ENCODE data around the gene NRTN.
"Not testable (repeated sequence)": the region's sequence is repeated elsewhere in the genome, so short reads cannot be mapped to it uniquely, and the experiment has no call there.

The NRTN gene

GRCh38 chr19:5804516-5805461 lies at the start of gene NRTN:
Gene NRTN (plus strand): TSS chr19:5805067. CDS start chr19:5824166, 19,099 bp downstream.
- Histone ChIP-seq H3K27me3 (ENCODE audit: control insufficient read depth in 2 of 2, insufficient read depth in 2 of 2, low read length in 2 of 2) (peaks cover 0 to 2% of the 10 kb centered on the region in 2 donors), H3K9me3 (ENCODE audit: control insufficient read depth in 2 of 2, low read length in 2 of 2) (no peaks in the 10 kb centered on the region), H3K36me3 (ENCODE audit: control insufficient read depth in 2 of 2, insufficient read depth in 2 of 2, low read length in 2 of 2) (no peaks in the 10 kb centered on the region), H3K9ac (ENCODE audit: low read depth in 1 of 2, low read length in 2 of 2) (peak within 1 kb of the TSS; percentile 14 to 48), H3K4me3 (ENCODE audit: low read length in 2 of 2) (peak within 1 kb of the TSS; percentile 48 to 62), H3K4me1 (ENCODE audit: control insufficient read depth in 2 of 2, insufficient read depth in 2 of 2, low read length in 2 of 2) (peaks cover 11% of the 10 kb centered on the region in 2 donors), H3K27ac (ENCODE audit: low read depth in 2 of 2, low read length in 2 of 2) (peak within 1 kb of the TSS; percentile 17 to 42)

GRCh38 chr19:5762608-5763217 lies 42.2 kb upstream of the NRTN start:
- Histone ChIP-seq H3K36me3 (ENCODE audit: control insufficient read depth in 2 of 2, insufficient read depth in 2 of 2, low read length in 2 of 2) (no peaks in the 10 kb centered on the region), H3K27me3 (ENCODE audit: control insufficient read depth in 2 of 2, insufficient read depth in 2 of 2, low read length in 2 of 2) (peaks cover 0 to 5% of the 10 kb centered on the region in 2 donors), H3K4me3 (ENCODE audit: low read length in 2 of 2) (no peak overlapping the region), H3K4me1 (ENCODE audit: control insufficient read depth in 2 of 2, insufficient read depth in 2 of 2, low read length in 2 of 2) (no peaks in the 10 kb centered on the region), H3K9ac (ENCODE audit: low read depth in 1 of 2, low read length in 2 of 2) (no peak overlapping the region), H3K9me3 (ENCODE audit: control insufficient read depth in 2 of 2, low read length in 2 of 2) (no peaks in the 10 kb centered on the region), H3K27ac (ENCODE audit: low read depth in 2 of 2, low read length in 2 of 2) (no peak overlapping the region)

- no peak overlapping the region for H3K27ac ChIP-seq (ENCODE audit: low read depth in 2 of 2, low read length in 2 of 2)
- H3K4me1 ChIP-seq (ENCODE audit: control insufficient read depth in 2 of 2, insufficient read depth in 2 of 2, low read length in 2 of 2) = no peaks in the 10 kb centered on the region
- H3K27me3 ChIP-seq (ENCODE audit: control insufficient read depth in 2 of 2, insufficient read depth in 2 of 2, low read length in 2 of 2) = no peaks in the 10 kb centered on the region
- H3K9me3 ChIP-seq (ENCODE audit: control insufficient read depth in 2 of 2, low read length in 2 of 2) = no peaks in the 10 kb centered on the region
- H3K4me3 ChIP-seq (ENCODE audit: low read length in 2 of 2) = no peak overlapping the region
- no peak overlapping the region for H3K9ac ChIP-seq (ENCODE audit: low read depth in 1 of 2, low read length in 2 of 2)
- no peaks in the 10 kb centered on the region for H3K36me3 ChIP-seq (ENCODE audit: control insufficient read depth in 2 of 2, insufficient read depth in 2 of 2, low read length in 2 of 2)
Observed at GRCh38 chr19:5765220-5765619, 39.6 kb upstream of the NRTN start.

- no peaks in the 10 kb centered on the region for H3K36me3 ChIP-seq (ENCODE audit: control insufficient read depth in 2 of 2, insufficient read depth in 2 of 2, low read length in 2 of 2)
- no peaks in the 10 kb centered on the region for H3K27me3 ChIP-seq (ENCODE audit: control insufficient read depth in 2 of 2, insufficient read depth in 2 of 2, low read length in 2 of 2)
- no peak overlapping the region for H3K4me3 ChIP-seq (ENCODE audit: low read length in 2 of 2)
- no peak overlapping the region for H3K27ac ChIP-seq (ENCODE audit: low read depth in 2 of 2, low read length in 2 of 2)
- H3K9me3 ChIP-seq (ENCODE audit: control insufficient read depth in 2 of 2, low read length in 2 of 2) = no peaks in the 10 kb centered on the region
- H3K9ac ChIP-seq (ENCODE audit: low read depth in 1 of 2, low read length in 2 of 2) = no peak overlapping the region
- no peaks in the 10 kb centered on the region for H3K4me1 ChIP-seq (ENCODE audit: control insufficient read depth in 2 of 2, insufficient read depth in 2 of 2, low read length in 2 of 2)
Observed at GRCh38 chr19:5767949-5768348, 36.9 kb upstream of the NRTN start.

- no peaks in the 10 kb centered on the region for H3K9me3 ChIP-seq (ENCODE audit: control insufficient read depth in 2 of 2, low read length in 2 of 2)
- H3K4me3 ChIP-seq (ENCODE audit: low read length in 2 of 2) = no peak overlapping the region
- no peaks in the 10 kb centered on the region for H3K27me3 ChIP-seq (ENCODE audit: control insufficient read depth in 2 of 2, insufficient read depth in 2 of 2, low read length in 2 of 2)
- H3K9ac ChIP-seq (ENCODE audit: low read depth in 1 of 2, low read length in 2 of 2) = no peak overlapping the region
- no peaks in the 10 kb centered on the region for H3K4me1 ChIP-seq (ENCODE audit: control insufficient read depth in 2 of 2, insufficient read depth in 2 of 2, low read length in 2 of 2)
- H3K36me3 ChIP-seq (ENCODE audit: control insufficient read depth in 2 of 2, insufficient read depth in 2 of 2, low read length in 2 of 2) = no peaks in the 10 kb centered on the region
- no peak overlapping the region for H3K27ac ChIP-seq (ENCODE audit: low read depth in 2 of 2, low read length in 2 of 2)
Observed at GRCh38 chr19:5772416-5772815, 32.5 kb upstream of the NRTN start.

GRCh38 chr19:5773276-5773675 lies 31.6 kb upstream of the NRTN start:
- Histone ChIP-seq H3K9ac (ENCODE audit: low read depth in 1 of 2, low read length in 2 of 2) (no peak overlapping the region), H3K4me1 (ENCODE audit: control insufficient read depth in 2 of 2, insufficient read depth in 2 of 2, low read length in 2 of 2) (no peaks in the 10 kb centered on the region), H3K27me3 (ENCODE audit: control insufficient read depth in 2 of 2, insufficient read depth in 2 of 2, low read length in 2 of 2) (no peaks in the 10 kb centered on the region), H3K36me3 (ENCODE audit: control insufficient read depth in 2 of 2, insufficient read depth in 2 of 2, low read length in 2 of 2) (no peaks in the 10 kb centered on the region), H3K4me3 (ENCODE audit: low read length in 2 of 2) (no peak overlapping the region), H3K9me3 (ENCODE audit: control insufficient read depth in 2 of 2, low read length in 2 of 2) (no peaks in the 10 kb centered on the region), H3K27ac (ENCODE audit: low read depth in 2 of 2, low read length in 2 of 2) (no peak overlapping the region)

GRCh38 chr19:5774921-5775320 lies 29.9 kb upstream of the NRTN start:
- H3K36me3 ChIP-seq (ENCODE audit: control insufficient read depth in 2 of 2, insufficient read depth in 2 of 2, low read length in 2 of 2) = no peaks in the 10 kb centered on the region
- H3K9ac ChIP-seq (ENCODE audit: low read depth in 1 of 2, low read length in 2 of 2) = no peak overlapping the region
- H3K4me1 ChIP-seq (ENCODE audit: control insufficient read depth in 2 of 2, insufficient read depth in 2 of 2, low read length in 2 of 2) = no peaks in the 10 kb centered on the region
- H3K4me3 ChIP-seq (ENCODE audit: low read length in 2 of 2) = no peak overlapping the region
- H3K27me3 ChIP-seq (ENCODE audit: control insufficient read depth in 2 of 2, insufficient read depth in 2 of 2, low read length in 2 of 2) = no peaks in the 10 kb centered on the region
- no peaks in the 10 kb centered on the region for H3K9me3 ChIP-seq (ENCODE audit: control insufficient read depth in 2 of 2, low read length in 2 of 2)
- H3K27ac ChIP-seq (ENCODE audit: low read depth in 2 of 2, low read length in 2 of 2) = no peak overlapping the region

- Histone ChIP-seq H3K36me3 (ENCODE audit: control insufficient read depth in 2 of 2, insufficient read depth in 2 of 2, low read length in 2 of 2) (no peaks in the 10 kb centered on the region), H3K4me1 (ENCODE audit: control insufficient read depth in 2 of 2, insufficient read depth in 2 of 2, low read length in 2 of 2) (no peaks in the 10 kb centered on the region), H3K9ac (ENCODE audit: low read depth in 1 of 2, low read length in 2 of 2) (no peak overlapping the region), H3K27ac (ENCODE audit: low read depth in 2 of 2, low read length in 2 of 2) (no peak overlapping the region), H3K9me3 (ENCODE audit: control insufficient read depth in 2 of 2, low read length in 2 of 2) (no peaks in the 10 kb centered on the region), H3K27me3 (ENCODE audit: control insufficient read depth in 2 of 2, insufficient read depth in 2 of 2, low read length in 2 of 2) (no peaks in the 10 kb centered on the region), H3K4me3 (ENCODE audit: low read length in 2 of 2) (no peak overlapping the region)
Observed at GRCh38 chr19:5775668-5776309, 29.1 kb upstream of the NRTN start.

GRCh38 chr19:5778402-5778801 lies 26.5 kb upstream of the NRTN start:
- Histone ChIP-seq H3K4me1 (ENCODE audit: control insufficient read depth in 2 of 2, insufficient read depth in 2 of 2, low read length in 2 of 2) (no peaks in the 10 kb centered on the region), H3K9ac (ENCODE audit: low read depth in 1 of 2, low read length in 2 of 2) (no peak overlapping the region), H3K27me3 (ENCODE audit: control insufficient read depth in 2 of 2, insufficient read depth in 2 of 2, low read length in 2 of 2) (no peaks in the 10 kb centered on the region), H3K4me3 (ENCODE audit: low read length in 2 of 2) (no peak overlapping the region), H3K9me3 (ENCODE audit: control insufficient read depth in 2 of 2, low read length in 2 of 2) (no peaks in the 10 kb centered on the region), H3K27ac (ENCODE audit: low read depth in 2 of 2, low read length in 2 of 2) (no peak overlapping the region), H3K36me3 (ENCODE audit: control insufficient read depth in 2 of 2, insufficient read depth in 2 of 2, low read length in 2 of 2) (no peaks in the 10 kb centered on the region)

GRCh38 chr19:5780916-5781315 lies 24.0 kb upstream of the NRTN start:
- H3K27ac ChIP-seq (ENCODE audit: low read depth in 2 of 2, low read length in 2 of 2); H3K27me3 ChIP-seq (ENCODE audit: control insufficient read depth in 2 of 2, insufficient read depth in 2 of 2, low read length in 2 of 2); H3K4me1 ChIP-seq (ENCODE audit: control insufficient read depth in 2 of 2, insufficient read depth in 2 of 2, low read length in 2 of 2); H3K9me3 ChIP-seq (ENCODE audit: control insufficient read depth in 2 of 2, low read length in 2 of 2); H3K9ac ChIP-seq (ENCODE audit: low read depth in 1 of 2, low read length in 2 of 2); H3K4me3 ChIP-seq (ENCODE audit: low read length in 2 of 2): not testable (repeated sequence)
- H3K36me3 ChIP-seq (ENCODE audit: control insufficient read depth in 2 of 2, insufficient read depth in 2 of 2, low read length in 2 of 2) = peaks cover 12 to 13% of the 10 kb centered on the region in 2 donors
